ENCODE measurements around the gene MTMR8.

MTMR8 gene

DNA sequence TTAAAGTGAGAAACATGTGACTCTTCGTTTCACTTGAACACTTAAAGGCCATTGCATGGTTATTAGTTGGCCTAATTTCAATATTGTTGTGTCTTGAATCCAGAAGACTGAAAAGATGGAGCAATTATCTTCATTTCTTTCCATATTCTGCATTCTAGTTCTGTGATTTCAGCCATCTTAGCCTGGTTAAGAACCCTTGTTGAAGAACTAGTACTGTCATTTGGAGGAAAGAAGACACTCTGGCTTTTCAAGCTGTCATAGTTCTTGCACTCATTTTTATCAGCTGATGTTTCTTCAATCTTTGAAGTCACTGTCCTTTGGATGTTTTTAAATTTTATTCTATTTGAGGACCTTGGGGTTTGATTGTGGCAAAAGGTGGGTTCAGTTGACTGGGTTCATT is 81.6 kb downstream of the MTMR8 start:
- DNase-seq (ENCODE audit: low read depth in 2 of 3, low spot score in 2 of 3): no peak

DNA sequence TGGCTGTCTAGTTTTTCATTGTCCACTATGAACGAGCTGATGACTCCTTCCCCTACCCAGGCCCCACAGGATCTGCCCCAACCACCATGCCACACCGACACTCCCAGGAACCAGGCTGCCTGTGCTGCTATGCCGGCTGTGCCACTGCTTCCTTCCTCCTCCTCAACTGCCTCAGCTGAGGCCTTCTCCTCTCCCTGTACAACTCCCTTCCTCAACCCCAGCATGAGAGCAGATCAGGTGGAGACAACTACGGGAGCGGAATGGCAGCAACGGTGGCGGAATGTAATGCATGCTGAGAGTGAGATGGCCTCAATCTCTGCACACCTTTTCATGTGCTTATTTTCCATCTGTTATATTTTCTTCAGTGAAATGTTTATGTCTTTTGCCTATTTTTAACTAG is 88.5 kb downstream of the MTMR8 start:
- DNase-seq (ENCODE audit: low read depth in 2 of 3, low spot score in 2 of 3): no peak

DNA sequence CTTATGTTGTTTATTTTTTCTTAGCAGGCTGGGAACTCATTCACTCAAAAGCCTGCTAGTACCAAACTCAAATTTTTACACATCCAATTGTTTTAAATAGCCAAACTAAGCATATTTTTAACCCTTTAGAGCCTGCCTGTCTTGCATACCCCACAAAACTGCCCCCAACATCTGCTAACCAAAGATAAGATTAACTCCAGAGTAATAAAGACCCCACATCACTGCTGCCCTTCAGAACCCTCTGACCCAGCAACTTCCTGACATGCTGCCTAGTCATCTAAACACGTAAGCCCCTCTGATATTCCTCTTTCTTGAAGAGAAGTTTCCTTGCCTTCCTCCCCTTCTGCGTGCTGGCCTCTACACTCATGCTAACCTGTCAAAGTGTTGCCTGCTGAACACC is 104.1 kb downstream of the MTMR8 start:
- no peak for DNase-seq (ENCODE audit: low read depth in 2 of 3, low spot score in 2 of 3)

DNA sequence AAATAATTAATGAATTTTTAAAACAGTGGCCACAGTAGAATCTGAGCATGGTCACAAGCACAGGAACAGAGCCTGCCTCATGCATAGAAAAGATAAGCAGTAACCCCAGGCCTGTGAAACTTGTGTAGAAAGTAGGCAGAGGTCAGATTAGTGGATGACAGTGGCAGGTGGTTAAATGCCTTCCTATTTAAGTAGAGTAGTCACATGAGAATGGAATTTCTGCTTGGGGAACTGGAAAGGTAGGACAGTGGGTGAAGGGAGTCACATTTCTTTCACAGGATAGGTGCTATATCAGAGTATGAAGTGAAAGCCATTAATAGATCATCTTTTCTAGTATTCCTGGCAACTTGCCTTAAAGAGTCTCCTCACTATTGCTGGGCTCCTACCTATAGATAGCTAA is 130.0 kb downstream of the MTMR8 start:
- DNase-seq (ENCODE audit: low read depth in 2 of 3, low spot score in 2 of 3): no peak

DNA sequence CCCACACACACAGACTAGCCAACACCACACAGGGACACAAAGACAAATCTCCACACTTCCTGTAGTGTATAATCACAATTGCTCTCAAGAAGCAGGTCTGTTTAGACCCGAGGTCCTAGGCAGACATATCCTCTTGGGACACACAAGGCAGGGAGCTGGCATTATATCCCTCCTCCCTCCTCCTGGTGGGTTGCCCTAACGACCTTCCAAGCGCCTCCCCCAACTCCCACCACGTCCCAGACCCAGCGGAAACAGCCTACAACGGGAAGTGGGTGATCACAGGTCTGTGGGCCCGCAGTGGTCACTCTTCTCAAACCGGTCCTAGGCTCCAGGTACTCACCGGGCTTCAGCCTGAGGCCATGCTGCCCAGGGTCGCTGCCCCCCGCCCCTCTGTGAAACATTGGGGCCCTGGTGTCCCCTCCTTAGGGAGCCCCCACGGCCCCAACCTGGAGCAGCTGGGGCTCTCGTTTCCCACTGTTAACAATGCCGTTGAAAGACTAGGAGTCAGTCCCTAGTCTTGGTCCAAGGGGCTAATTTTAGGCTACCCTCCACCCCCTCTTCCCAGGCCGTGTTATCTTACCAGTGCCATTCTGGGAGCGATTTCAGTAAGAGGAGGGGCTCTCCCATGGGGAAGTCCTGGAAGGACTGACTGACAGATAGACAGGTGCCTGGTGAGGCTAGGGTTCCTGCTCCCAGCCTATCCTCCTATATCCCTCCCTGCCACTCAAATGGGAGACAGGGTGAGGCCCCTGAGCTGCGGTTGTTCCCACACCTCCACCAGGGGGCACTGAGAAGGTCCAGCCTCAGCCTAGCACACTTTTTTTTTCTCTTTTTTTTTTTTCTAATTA is 164.9 kb downstream of the MTMR8 start, which contains the start of gene ASB12:
Gene ASB12, minus strand, starts transcription at position 485 of the 848 bp plus-strand sequence. CDS start 4,957 bp downstream, outside the sequence.
- no peak for DNase-seq (ENCODE audit: low read depth in 2 of 3, low spot score in 2 of 3)

DNA sequence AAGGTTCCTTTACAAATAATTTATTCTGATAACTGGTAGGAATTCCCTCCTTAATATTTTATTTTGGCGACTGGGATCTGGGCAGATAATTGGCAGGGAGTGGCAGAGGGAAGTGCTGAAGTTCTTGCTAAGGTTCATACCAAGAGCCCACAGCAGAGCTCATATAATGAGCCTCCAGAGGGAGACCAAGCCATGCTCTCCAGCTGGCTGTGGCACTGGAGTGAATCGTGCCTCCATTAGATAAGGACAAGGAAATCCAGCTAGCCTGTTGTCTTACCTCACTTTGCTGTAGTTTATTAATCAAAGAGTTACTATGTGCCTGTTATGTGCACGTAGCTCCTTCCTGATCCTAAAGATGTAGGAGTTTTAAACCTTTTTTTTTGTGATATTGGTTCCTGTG is 166.1 kb downstream of the MTMR8 start:
- no peak for DNase-seq (ENCODE audit: low read depth in 2 of 3, low spot score in 2 of 3)

Measured in activated CD8-positive, alpha-beta memory T cell treated with anti-CD3 and anti-CD28 coated beads for 48 hours (primary cell).